ENCODE measurements around the gene IGSF1.

DNA sequence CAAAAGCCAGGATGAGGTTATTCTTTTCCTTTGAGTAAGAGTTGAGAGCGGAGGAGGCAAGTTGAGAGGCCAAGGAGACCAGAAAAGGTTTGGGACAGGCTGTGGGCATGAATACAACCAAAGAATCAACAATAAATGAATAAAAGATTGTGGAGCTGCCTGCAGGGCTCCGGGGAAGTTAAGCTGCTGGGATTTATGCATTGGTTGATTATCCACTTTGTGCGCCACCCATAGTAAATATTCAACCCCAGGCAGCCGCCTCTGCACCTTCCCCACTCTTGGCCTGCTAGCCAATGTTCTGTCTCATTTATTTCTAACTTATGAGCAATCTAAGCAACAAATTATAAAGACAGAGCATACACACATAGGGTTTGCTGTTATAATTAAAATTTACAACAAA is 28.2 kb upstream of the IGSF1 start:
- TF ChIP-seq, protein P1, sequence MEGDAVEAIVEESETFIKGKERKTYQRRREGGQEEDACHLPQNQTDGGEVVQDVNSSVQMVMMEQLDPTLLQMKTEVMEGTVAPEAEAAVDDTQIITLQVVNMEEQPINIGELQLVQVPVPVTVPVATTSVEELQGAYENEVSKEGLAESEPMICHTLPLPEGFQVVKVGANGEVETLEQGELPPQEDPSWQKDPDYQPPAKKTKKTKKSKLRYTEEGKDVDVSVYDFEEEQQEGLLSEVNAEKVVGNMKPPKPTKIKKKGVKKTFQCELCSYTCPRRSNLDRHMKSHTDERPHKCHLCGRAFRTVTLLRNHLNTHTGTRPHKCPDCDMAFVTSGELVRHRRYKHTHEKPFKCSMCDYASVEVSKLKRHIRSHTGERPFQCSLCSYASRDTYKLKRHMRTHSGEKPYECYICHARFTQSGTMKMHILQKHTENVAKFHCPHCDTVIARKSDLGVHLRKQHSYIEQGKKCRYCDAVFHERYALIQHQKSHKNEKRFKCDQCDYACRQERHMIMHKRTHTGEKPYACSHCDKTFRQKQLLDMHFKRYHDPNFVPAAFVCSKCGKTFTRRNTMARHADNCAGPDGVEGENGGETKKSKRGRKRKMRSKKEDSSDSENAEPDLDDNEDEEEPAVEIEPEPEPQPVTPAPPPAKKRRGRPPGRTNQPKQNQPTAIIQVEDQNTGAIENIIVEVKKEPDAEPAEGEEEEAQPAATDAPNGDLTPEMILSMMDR (conservative IDR thresholded peaks at IDR 0.05) = no peak
- no peak for TF ChIP-seq ZFX (IDR thresholded peaks at IDR 0.05)

Measured in C4-2B (cell line).